Measurements from ENCODE around the gene MYL7.

MYL7 gene

GRCh38 chr7:44152971-44153947, 12.1 kb upstream of the MYL7 start:
- DNase-seq (ENCODE audit: low spot score): no peak

GRCh38 chr7:44151956-44152355, 10.8 kb upstream of the MYL7 start:
- TF ChIP-seq CTCF (IDR thresholded peaks at IDR 0.05; ENCODE audit: extremely low read depth, missing control alignments): no peak
- no peak for DNase-seq (ENCODE audit: low spot score)

More at GRCh38 chr7:44152971-44153947, 12.1 kb upstream of the MYL7 start:
- no peak for TF ChIP-seq CTCF (IDR thresholded peaks at IDR 0.05; ENCODE audit: extremely low read depth, missing control alignments)

GRCh38 chr7:44150966-44151941, 10.1 kb upstream of the MYL7 start:
- TF ChIP-seq CTCF (IDR thresholded peaks at IDR 0.05; ENCODE audit: extremely low read depth, missing control alignments): no peak
- no peak for DNase-seq (ENCODE audit: low spot score)

- peak; percentile 58 for DNase-seq (ENCODE audit: low spot score)
- no peak for TF ChIP-seq CTCF (IDR thresholded peaks at IDR 0.05; ENCODE audit: extremely low read depth, missing control alignments)
Measured at GRCh38 chr7:44150466-44150832, 9.3 kb upstream of the MYL7 start.

GRCh38 chr7:44149571-44150465, 8.7 kb upstream of the MYL7 start:
- DNase-seq (ENCODE audit: low spot score): no peak
- no peak for TF ChIP-seq CTCF (IDR thresholded peaks at IDR 0.05; ENCODE audit: extremely low read depth, missing control alignments)

- TF ChIP-seq CTCF (IDR thresholded peaks at IDR 0.05; ENCODE audit: extremely low read depth, missing control alignments): no peak
- DNase-seq (ENCODE audit: low spot score): no peak
Measured at GRCh38 chr7:44148961-44149536, 7.9 kb upstream of the MYL7 start.

Measured in GM20000 (cell line).